Measurements from ENCODE around the gene PGLYRP4.

Gene PGLYRP4, protein sequence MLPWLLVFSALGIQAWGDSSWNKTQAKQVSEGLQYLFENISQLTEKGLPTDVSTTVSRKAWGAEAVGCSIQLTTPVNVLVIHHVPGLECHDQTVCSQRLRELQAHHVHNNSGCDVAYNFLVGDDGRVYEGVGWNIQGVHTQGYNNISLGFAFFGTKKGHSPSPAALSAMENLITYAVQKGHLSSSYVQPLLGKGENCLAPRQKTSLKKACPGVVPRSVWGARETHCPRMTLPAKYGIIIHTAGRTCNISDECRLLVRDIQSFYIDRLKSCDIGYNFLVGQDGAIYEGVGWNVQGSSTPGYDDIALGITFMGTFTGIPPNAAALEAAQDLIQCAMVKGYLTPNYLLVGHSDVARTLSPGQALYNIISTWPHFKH

DNA sequence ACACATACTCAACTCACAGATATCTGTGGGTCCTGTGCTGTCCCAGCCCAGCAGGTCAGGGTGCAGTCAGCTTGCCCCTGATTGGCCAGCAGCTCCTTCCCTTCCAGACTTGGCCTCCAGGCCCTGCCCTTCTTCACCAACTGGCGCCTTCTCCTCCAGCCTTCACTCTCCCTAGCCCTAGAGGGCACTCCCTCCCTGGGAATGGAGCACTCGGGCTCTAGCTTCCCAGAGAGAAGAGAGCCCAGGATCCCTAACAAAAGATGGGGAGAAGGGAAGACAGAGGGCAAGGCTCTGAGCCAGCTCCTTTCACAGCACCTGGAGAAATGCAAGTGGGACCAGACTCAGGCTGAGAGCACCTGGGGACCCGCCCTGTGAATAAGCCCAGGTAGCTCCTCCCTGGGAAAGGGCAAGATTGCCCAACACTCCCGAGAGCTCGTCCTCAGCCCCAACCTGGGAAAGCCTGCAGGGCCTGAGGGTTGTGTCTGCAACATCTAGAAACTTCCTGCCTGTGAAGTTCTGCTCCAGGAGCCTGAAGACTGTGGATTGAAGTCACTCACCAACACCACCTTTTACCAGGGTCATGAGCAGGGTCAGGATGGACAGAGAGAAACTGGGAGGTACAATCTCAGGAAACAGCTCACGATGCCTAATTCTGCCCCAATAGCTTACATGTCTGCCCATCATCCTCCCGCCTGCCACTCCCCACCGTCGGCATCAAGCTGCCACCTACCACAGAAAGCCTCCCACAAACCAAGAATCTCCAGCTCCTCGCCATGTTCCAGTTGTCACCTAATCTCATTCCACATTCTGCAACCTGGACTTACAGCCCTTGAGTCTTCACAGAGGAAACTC lies at the start of gene PGLYRP4:
PGLYRP4 (minus strand) TSS at position 331 of the 852 bp plus-strand sequence. CDS start 909 bp downstream, outside the sequence.
- no peak for DNase-seq

DNA sequence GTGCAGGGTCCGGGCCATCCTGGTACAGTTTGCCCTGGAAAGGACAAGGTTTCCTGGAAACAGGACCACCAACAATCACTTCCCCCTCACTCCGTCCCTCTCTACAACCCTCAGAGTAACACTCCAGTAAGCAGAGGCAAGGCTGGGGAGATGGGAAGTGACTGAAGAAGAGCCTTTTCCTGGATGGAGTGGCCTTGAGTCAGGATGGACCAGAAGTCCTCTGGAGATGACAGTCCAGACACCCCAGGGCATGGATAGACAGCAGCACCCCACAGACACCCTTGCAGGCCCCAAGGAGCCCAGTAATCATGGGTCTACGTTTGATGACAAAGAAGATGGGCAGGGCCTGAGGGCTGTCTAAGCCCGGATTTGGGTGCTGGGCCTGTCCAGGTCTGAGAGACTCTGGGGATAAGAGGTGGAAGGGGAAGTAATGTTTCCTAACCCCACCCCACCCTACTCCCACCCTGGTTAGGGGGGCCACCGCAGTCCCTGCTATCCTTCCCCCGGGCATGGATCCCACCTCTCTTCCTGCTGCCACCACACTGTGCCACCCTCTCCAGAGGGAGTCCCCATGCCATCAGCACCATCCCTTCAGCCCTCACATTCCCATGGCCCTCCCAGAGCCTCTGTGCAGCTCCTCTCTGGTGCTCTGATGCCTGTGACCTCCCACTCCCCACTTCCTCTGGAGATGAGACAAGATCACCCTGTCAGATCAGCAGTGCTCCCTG lies 49.4 kb upstream of the PGLYRP4 start:
- DNase-seq, result no peak

DNA sequence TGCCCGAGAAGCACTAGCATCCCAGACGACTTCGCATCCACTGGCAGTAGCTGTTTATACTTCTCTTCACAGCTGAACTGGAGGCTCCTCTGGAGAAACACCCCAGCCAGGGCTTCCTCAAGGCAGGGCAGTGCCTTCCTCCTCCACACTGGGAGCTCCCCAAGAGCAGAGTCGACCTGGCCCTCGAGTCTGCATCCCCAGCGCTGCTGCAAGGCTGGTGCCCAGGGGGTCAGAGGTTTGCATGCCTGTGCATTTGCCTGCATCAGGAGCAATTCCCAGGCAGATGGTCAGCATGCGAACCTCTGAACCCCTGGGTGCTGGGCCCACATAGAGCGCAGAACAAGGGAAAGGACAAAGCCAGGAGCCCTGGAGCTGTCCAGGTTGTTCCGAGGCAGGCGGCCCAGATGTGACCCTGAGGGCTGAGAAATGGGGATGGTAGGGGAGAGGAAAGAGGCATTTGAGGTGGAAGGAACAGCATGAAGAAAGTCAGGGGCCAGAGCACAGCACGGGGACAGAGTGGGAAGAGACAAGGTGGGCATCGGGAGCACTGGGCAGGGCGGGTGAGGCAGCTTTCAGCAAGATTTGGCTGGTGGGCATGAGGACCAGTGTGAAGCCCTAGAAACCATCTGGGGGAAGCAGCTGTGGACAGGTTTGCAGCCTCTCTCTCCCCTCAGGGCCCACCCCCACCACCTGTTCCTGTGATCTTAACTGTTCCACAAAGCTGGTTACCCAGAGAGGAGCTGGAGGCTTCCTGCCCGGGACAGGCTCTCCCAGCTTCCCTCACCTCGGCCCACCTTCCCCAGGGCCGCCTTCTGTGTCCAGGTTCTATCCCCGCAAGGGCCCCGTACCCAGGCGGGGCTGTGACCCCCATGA lies 48.6 kb upstream of the PGLYRP4 start:
- no peak for DNase-seq

DNA sequence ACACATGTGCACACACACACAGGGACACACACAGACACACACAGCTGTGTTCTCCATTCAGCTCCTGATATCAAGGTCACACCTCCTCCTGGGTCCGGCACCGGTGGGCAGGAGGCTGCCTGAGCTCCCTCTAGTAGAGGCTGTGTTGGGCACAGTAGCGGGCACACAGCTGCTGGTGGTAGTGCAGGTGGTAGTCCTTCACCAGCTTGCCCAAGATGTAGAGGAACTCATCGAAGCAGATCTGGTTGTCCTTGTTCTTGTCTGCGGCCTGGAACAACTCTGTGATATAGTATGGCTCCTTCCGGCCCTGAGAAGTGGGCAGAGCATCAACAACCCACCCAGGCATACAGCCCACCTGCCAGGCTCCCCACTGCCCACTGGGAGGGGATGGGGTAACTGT lies 47.8 kb upstream of the PGLYRP4 start:
- DNase-seq, result no peak

DNA sequence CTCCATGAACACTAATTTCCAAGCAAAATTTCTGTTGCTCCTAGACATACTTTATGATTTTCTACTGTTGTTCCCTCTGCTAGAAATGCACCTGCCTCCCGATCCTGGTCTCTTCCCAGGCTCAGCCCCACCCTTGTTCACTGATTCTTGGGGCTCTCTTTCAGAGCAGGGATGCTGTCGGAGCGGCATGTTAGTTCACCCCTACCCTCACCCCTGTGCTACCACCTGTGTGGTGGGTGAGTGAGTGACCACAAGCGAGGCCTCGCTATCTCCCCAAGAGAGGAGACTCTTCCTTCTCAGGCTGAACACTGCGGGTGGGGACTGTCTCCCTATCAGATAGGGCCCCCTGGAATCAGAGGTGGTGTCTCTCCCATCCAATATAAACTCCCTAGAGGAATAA lies 47.1 kb upstream of the PGLYRP4 start:
- no peak for DNase-seq

DNA sequence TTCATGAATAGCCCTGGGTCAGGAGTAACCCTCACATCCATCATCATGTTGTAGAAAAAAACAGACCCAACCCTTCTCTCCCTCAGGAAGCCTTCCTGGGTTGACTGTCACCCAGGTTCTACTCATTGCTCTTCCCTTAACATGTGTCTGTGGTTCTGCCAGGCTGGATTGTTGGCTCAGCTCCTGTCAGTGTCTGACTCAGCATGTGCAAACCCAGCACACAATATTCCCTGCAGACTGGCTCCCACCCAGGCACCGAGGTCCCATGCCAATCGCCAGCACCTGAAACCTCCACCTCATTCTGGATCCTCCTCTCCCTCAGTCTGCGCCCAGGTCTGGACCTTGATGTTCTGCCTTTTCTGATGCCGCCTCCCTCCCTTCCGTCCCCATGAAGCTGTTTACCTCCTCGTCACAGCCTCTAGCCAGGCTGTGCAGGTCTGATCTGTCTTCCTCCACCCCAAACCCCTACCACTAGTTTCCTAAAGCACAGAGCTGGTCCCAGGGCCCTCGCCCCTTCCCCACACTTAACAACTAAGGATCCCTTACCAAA lies 46.6 kb upstream of the PGLYRP4 start:
- no peak for DNase-seq

DNA sequence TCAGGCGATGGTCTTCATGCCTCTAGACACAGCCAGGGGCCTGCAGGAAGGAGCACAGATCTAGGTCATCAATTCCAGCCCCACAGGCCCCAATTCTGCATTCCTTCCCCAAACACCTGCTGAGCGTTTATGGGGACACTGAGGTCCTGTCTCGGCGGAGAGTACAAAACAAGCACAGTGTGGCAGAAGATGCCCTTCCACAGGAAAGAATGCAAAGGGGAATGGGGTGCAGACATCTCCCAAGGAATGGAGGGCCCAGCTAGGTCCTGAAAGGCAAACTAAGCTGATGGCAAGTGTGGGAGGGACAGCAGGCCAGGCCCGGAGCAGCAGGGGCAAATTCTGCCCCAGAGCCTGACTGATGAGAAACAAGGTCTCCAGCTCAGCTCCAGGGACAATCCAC lies 45.8 kb upstream of the PGLYRP4 start:
- no peak for DNase-seq

DNA sequence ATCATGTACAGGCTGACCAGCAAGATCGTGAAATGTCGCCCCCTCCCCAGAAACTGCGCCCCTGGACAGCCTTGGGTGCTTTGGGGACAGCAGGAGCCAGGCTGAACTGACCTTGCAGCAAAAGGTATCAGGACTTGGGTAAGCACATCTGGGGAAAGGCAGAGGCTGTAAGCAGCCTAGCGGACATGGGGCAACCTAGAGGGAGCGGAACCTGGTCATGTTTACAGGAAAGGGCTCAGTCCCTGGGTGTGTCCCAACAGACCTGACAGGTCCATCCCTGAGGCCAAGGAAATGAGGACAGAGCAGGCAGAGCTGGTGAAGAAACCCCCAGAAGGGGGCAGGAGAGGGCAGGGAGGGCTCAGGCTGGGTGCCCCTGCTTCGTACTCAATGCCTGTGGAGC lies 45.3 kb upstream of the PGLYRP4 start:
- no peak for DNase-seq

DNA sequence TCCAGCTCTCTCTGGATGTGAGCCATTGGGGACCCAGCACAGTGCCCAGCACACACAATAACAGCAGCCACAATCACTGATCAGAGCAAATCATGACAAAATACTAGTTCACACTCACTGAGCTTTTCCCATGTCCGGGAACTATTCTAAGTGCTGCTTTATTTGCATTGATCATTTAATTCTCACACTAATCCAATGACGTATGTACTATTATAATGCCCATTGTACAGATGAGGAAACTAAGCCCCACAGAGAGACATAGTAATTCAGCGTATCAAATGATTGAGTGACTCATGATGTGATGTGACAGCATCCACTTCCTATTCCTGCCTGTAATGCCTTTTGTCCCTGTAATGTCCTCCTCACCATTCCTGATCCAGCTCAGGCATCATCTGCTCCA lies 44.2 kb upstream of the PGLYRP4 start:
- no peak for DNase-seq

DNA sequence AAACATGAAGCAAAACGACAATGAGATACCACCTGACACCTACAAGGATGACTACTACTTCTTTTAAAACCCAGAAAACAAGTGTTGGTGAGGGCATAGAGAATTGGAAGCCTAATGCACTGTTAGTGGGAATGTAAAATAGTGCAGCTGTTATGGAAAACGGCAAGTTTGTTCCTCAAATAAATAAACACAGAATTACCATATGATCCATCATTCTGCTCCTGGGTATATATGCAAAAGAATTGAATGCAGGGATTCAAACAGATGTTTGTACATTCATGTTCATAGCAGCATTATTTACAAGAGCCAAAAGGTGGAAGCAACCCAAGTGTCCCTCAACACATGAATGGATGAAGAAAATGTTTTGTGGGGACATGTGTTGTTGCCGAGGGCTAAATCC lies 43.6 kb upstream of the PGLYRP4 start:
- DNase-seq, result no peak

DNA sequence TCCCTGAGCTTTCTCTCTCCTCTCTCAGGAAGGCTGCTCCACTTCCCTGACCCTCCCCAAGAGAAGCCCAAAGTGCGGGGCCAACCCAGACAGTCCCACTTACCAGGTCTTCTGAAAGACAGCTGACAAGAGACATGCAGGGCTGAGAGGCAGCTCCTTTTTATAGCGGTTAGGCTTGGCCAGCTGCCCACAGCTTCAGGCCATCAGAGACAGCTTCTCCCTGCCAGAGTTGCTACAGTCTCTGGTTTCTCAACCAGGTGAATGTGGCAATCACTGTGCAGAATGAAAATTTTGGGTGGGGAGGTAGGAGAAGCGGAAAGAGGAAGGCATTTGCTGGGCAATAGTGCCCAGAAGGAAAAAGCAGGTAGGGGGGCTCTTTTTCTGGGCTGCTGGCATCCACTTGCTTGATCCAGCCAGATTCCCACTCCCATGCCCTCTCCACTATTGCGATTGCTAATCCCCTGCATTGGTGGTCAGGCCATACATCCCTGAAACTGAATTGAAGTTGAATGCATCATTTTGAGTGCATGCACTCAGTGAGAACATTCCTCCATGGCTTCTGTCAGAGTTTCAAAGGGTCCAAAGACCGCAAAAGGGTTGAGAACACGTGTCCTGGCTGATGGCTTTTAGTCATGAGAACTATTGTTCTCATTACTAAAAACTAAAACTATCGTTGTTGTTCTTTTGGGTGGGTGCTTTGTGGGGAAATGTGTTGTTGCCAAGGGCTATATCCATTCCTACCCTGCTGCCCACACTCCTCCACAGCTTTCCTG lies 42.5 kb upstream of the PGLYRP4 start, which contains the start of gene S100A8:
S100A8 (minus strand) TSS at position 136 of the 773 bp plus-strand sequence. CDS start 538 bp downstream, outside the sequence.
- no peak for DNase-seq

DNA sequence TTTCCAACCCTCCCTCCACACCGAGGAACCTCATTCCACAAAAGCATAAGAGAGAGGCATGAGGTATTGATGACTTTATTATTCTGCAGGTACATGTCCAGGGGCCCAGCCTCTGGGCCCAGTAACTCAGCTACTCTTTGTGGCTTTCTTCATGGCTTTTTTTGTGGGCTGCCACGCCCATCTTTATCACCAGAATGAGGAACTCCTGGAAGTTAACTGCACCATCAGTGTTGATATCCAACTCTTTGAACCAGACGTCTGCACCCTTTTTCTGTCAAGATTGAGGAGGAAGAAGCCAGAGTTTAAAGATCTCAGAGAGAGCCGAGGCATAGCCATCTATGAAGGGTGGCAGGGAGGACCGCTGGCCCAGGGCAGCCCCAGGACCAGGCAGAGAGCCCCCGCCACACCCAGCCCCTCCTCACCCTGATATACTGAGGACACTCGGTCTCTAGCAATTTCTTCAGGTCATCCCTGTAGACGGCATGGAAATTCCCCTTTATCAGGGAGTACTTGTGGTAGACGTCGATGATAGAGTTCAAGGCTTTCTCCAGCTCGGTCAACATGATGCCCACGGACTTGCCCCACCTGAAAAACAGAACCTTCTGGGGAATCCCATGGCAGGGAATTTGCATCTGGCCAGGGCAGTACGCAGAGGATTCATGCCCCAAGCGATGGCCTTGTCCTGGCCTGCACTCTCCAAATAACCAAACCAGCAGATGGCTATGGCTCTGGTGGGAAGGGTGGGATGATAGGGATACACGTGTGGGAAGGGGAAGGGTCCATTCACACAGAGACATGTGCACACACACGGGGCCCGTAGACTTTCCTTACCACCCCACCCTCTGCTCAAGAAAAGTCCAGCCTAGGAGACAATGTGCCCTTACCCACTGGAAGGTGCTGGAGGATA lies 41.6 kb upstream of the PGLYRP4 start:
- no peak for DNase-seq

DNA sequence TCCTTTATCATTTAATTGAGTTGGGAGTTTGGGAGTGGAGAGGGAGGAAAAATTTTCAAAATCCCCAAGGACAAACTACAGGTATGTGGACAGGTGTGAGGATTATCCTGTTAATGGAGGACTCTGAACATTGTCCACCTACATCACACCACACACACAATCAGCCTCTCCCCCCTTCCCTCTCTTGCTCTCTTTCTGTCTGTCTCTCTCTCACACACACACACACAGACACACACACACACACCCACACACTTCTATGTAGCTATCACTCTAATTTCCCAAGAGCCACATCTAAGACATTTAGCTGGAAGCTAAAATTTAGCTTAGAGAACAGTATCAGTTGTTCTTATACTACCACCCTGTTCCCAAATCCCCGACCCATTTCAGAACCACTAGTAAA lies 40.8 kb upstream of the PGLYRP4 start:
- no peak for DNase-seq

DNA sequence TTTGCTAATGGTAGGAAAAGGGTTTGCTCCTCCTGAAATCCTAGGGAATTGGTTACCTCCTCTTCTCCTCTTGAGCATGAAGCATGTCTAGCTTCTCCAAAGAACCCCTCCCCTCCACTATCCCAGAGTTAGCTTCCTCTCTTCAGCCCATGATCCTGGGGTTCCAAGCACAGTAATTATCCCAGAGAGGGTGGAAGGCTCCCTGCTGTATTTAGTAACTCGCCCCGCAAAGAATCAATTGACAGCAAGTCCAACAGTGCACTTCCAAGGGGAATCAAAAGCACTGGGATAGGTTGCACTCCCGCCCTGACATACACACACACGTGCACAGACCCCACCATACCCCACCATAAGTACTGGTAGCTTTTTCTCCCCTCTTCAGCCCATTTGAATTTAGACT lies 39.1 kb upstream of the PGLYRP4 start:
- no peak for DNase-seq

DNA sequence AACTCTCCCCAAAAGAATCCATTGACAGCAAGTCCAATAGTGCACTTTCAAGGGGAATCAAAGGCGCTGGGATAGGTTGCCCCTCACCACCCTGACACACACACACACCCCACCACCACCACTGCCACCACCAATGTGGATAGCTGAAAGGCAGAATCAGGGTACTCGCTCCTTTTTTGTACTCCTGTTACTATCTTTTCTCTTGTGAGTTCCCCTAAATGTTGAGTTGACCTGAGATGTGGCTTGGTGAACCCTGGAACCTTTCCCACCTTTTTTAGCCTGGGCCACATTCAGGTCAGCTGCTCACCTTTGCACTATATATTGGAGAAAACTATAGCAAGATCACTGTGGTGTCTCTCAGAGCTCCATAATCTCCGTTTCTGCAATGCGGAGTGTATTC lies 38.4 kb upstream of the PGLYRP4 start:
- DNase-seq, result no peak

DNA sequence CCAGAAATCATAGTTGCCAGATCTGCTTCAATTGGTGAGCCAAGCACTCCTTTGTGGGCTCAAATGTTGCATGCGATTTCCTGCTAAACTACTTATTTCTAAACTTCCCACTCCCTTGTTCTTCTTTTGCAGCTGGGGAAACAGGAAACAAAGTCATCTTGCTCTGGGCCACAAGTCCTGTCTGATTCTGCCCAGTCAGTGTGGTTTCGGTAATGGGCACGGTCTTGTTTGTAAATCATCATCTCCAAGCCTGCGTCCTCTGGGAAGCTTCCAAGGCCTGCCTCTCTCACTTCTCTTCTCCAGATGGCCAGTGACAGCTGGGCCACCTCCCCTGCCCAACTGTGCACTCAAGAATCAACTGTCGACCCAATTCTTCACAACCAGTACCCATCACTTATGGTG lies 37.9 kb upstream of the PGLYRP4 start:
- DNase-seq, result no peak

DNA sequence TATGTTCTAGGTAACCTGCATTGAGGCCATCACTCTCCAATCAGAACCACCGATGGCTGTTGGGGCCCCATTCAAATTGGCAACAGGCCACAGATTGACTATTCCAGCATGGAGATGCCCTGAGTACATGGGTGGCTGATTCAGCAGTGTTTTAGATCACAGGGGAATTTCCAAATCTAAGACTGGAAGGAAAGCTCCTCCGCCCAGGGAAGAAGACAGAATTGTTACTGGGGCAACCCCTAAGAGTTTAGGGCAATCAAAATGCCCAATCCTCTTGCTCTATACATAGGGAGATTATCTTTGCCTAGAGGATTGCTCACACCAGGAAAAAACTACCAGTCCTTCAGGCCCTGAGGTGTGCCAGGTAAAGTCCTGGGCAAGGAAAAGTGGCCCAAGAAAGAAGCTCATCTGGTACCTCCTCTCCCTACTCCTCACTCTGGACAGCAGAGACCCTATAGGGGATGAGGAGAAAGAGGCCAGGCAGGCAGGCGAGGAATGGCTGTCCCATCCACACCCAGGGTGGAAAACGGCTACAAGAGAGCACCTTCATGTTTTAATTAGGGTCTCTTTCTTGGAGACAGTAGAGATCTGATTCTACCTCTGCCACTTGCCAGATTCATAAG lies 36.4 kb upstream of the PGLYRP4 start:
- DNase-seq, result no peak

DNA sequence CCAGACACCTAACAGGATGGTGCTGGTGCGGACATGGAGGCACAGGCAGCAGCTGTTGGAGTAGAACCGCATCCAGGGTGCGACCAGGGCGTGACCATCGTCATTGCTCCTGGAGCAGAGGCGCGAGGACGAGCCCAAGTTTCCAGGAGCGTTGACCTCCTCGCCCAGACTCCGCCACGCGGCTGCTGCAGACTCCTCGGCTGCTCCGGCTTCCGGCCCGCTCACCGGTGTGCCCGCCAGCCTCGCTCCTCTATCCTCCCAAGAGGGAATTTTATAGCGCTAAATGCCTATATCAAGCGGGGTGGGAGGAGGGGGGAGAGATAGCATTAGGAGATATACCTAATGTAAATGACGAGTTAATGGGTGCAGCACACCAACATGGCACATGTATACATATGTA lies 32.1 kb upstream of the PGLYRP4 start:
- DNase-seq, result no peak

DNA sequence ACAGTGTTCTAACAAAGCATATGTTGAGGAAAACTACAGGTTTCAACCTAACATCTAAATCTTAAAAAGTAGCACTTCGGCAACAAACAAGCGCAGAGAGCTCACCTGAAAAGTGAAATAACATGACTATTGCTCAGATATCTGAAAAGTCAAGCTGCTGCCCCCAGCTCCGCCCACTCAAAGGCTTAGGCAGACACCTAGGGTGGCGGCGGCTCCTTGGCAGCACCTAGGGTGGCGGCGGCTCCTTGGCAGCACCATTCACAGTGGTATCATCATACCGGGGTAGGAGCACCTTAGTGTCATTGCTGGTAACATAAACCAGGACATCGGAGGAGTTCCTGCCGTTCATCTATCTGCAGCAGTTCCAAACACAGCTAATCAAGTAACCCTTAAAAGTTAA lies 30.9 kb upstream of the PGLYRP4 start:
- DNase-seq, result no peak

DNA sequence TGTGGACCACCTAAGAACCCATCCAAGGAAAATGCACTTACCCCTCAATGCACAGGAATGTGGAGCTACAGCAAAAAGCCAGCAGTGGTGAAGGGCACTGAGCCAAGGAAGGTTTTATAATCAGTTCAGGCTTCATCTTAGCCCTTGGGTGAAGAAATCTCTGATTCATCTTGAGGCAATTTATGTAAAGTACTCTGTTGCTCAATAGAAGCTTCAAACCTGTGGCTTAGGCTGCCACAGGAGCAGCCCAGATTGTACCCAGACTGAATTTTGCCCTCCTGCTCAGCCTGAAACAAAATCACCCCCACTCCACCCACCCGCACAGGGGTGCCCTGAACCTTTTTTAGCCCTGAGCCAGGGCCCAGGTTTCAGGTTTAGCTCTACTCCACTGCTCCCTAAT lies 26.9 kb upstream of the PGLYRP4 start, which contains the start of gene S100A12:
S100A12 (minus strand) TSS at position 111 of the 400 bp plus-strand sequence. CDS start 1,029 bp downstream, outside the sequence.
- DNase-seq, result no peak

All from CD4-positive, alpha-beta T cell treated with Interleukin-21 for 1 hour (primary cell).